Measurements from ENCODE around the gene PLPP1. TPM values are rescaled to one million over a fixed set of nuclear protein-coding genes. Genes with fewer than 3 reads are reported as not detected.

The PLPP1 gene
- total RNA-seq, 1 experiment from 2014 or later: 10.5 TPM

DNA sequence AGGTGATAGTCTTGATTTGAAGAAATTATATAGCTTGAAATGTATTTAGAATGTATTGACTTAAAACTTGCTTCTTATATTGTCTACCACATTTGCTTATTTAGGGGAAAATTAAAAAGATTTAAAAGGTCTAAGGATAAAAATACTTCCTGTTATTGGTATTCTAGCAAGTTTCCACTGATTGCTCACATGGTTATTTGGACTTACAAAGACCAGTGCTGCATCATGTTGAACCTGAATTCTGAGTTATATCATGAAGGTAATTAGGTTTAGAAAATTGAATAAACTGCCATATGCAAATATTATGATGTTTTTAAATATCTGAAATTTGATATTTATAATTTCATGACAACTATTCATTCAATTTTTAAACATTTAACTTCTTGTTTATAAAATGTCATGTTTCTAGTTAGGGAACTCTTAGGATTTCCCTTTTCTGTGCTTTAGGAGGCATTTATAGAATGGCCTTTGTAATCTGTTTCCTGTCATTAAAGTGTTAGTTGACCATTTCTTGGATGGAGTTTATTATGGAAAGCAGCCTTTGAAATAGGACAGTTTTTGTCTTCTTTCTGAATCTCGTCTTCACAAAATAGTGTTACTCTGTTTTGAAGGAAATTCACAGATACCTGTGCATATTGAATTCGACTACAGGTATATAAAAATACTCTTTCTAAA lies 141.1 kb downstream of the PLPP1 start:
- TF ChIP-seq JUND (IDR thresholded peaks at IDR 0.05): no peak
- no peak for TF ChIP-seq RAD21 (IDR thresholded peaks at IDR 0.05; ENCODE audit: low read depth)
- TF ChIP-seq CEBPB (IDR thresholded peaks at IDR 0.05; ENCODE audit: low read depth): no peak
- TF ChIP-seq YY1 (IDR thresholded peaks at IDR 0.05; ENCODE audit: extremely low read depth, insufficient replicate concordance, low read depth, low read length): no peak
- TF ChIP-seq, protein P1, sequence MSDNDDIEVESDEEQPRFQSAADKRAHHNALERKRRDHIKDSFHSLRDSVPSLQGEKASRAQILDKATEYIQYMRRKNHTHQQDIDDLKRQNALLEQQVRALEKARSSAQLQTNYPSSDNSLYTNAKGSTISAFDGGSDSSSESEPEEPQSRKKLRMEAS (IDR thresholded peaks at IDR 0.05): no peak
- TF ChIP-seq ZNF274 (IDR thresholded peaks at IDR 0.05; ENCODE audit: low read depth, low read length): no peak
- TF ChIP-seq EGR1 (IDR thresholded peaks at IDR 0.05; ENCODE audit: low read depth): no peak
- TF ChIP-seq, protein P2, sequence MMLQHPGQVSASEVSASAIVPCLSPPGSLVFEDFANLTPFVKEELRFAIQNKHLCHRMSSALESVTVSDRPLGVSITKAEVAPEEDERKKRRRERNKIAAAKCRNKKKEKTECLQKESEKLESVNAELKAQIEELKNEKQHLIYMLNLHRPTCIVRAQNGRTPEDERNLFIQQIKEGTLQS (IDR thresholded peaks at IDR 0.05): no peak
- no peak for TF ChIP-seq SIN3A (IDR thresholded peaks at IDR 0.05; ENCODE audit: low read depth)
- TF ChIP-seq, protein P3, sequence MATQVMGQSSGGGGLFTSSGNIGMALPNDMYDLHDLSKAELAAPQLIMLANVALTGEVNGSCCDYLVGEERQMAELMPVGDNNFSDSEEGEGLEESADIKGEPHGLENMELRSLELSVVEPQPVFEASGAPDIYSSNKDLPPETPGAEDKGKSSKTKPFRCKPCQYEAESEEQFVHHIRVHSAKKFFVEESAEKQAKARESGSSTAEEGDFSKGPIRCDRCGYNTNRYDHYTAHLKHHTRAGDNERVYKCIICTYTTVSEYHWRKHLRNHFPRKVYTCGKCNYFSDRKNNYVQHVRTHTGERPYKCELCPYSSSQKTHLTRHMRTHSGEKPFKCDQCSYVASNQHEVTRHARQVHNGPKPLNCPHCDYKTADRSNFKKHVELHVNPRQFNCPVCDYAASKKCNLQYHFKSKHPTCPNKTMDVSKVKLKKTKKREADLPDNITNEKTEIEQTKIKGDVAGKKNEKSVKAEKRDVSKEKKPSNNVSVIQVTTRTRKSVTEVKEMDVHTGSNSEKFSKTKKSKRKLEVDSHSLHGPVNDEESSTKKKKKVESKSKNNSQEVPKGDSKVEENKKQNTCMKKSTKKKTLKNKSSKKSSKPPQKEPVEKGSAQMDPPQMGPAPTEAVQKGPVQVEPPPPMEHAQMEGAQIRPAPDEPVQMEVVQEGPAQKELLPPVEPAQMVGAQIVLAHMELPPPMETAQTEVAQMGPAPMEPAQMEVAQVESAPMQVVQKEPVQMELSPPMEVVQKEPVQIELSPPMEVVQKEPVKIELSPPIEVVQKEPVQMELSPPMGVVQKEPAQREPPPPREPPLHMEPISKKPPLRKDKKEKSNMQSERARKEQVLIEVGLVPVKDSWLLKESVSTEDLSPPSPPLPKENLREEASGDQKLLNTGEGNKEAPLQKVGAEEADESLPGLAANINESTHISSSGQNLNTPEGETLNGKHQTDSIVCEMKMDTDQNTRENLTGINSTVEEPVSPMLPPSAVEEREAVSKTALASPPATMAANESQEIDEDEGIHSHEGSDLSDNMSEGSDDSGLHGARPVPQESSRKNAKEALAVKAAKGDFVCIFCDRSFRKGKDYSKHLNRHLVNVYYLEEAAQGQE (IDR thresholded peaks at IDR 0.05; ENCODE audit: low read depth): no peak
- TF ChIP-seq CBX3 (IDR thresholded peaks at IDR 0.05; ENCODE audit: low read depth): no peak
- TF ChIP-seq EZH2phosphoT487 (IDR thresholded peaks at IDR 0.05; ENCODE audit: borderline replicate concordance): no peak
- TF ChIP-seq, protein P4, sequence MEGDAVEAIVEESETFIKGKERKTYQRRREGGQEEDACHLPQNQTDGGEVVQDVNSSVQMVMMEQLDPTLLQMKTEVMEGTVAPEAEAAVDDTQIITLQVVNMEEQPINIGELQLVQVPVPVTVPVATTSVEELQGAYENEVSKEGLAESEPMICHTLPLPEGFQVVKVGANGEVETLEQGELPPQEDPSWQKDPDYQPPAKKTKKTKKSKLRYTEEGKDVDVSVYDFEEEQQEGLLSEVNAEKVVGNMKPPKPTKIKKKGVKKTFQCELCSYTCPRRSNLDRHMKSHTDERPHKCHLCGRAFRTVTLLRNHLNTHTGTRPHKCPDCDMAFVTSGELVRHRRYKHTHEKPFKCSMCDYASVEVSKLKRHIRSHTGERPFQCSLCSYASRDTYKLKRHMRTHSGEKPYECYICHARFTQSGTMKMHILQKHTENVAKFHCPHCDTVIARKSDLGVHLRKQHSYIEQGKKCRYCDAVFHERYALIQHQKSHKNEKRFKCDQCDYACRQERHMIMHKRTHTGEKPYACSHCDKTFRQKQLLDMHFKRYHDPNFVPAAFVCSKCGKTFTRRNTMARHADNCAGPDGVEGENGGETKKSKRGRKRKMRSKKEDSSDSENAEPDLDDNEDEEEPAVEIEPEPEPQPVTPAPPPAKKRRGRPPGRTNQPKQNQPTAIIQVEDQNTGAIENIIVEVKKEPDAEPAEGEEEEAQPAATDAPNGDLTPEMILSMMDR (IDR thresholded peaks at IDR 0.05 in 2 of 3, conservative IDR thresholded peaks at IDR 0.05 in 1 of 3; ENCODE audit: borderline replicate concordance in 1 of 3, insufficient read depth in 1 of 3, low read depth in 2 of 3, low read length in 2 of 3): no peak
- TF ChIP-seq FOSL1 (IDR thresholded peaks at IDR 0.05; ENCODE audit: low read depth): no peak
- no peak for TF ChIP-seq SP1 (IDR thresholded peaks at IDR 0.05; ENCODE audit: low read depth)
- TF ChIP-seq, protein P5, sequence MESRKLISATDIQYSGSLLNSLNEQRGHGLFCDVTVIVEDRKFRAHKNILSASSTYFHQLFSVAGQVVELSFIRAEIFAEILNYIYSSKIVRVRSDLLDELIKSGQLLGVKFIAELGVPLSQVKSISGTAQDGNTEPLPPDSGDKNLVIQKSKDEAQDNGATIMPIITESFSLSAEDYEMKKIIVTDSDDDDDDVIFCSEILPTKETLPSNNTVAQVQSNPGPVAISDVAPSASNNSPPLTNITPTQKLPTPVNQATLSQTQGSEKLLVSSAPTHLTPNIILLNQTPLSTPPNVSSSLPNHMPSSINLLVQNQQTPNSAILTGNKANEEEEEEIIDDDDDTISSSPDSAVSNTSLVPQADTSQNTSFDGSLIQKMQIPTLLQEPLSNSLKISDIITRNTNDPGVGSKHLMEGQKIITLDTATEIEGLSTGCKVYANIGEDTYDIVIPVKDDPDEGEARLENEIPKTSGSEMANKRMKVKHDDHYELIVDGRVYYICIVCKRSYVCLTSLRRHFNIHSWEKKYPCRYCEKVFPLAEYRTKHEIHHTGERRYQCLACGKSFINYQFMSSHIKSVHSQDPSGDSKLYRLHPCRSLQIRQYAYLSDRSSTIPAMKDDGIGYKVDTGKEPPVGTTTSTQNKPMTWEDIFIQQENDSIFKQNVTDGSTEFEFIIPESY (IDR thresholded peaks at IDR 0.05; ENCODE audit: extremely low read depth, insufficient replicate concordance, low read length): no peak
- no peak for TF ChIP-seq POLR2A (IDR thresholded peaks at IDR 0.05; ENCODE audit: borderline replicate concordance, extremely low read depth, insufficient read depth, insufficient read length)
- no peak for TF ChIP-seq SRF (IDR thresholded peaks at IDR 0.05; ENCODE audit: low read depth)
- TF ChIP-seq EZH2 (IDR thresholded peaks at IDR 0.05): no peak
- no peaks in the 10 kb centered on the region for H3K27me3 ChIP-seq (ENCODE audit: insufficient read depth, low read length)
- H3K4me2 ChIP-seq (ENCODE audit: low read length): no peak overlapping the region
- H4K20me1 ChIP-seq (ENCODE audit: insufficient read depth): no peaks in the 10 kb centered on the region
- DNase-seq (ENCODE audit: low read depth, low spot score) (no peak), ATAC-seq (no peak)
- no peak overlapping the region for H3K27ac ChIP-seq (ENCODE audit: low read depth, low read length)
- no peak overlapping the region for H2AFZ ChIP-seq (ENCODE audit: low read depth, low read length, poor library complexity, severe bottlenecking)
- POLR2A ChIA-PET: interaction anchor here (1.4 kb wide), 1 partner anchor 11 kb away, joined by 3 read pairs; no protein-coding TSS in a partner anchor
- no peaks in the 10 kb centered on the region for H3K79me2 ChIP-seq (ENCODE audit: insufficient read depth, low read length)
- RAD21 ChIA-PET (ENCODE audit: low non-redundant PET in 1 of 2, low total read pairs in 2 of 2, uncharacterized antibody in 2 of 2, unreplicated experiment in 2 of 2): no interaction called here
- CTCF ChIA-PET: no interaction called here
- intact Hi-C loops (cut with micrococcal nuclease): no loop called here
- H3K36me3 ChIP-seq (ENCODE audit: control insufficient read depth in 1 of 2, insufficient read depth in 2 of 2, low read length in 2 of 2): peaks cover 7 to 8% of the 10 kb centered on the region in 2 experiments; a peak in 3 of 4 replicates
- no peak overlapping the region for H3K4me3 ChIP-seq (replicated peaks in 1 of 2; ENCODE audit: low read depth in 1 of 2, low read length in 2 of 2)
- no TSS peak for BruUV-seq (replicated peaks)
- H3K9ac ChIP-seq (ENCODE audit: low read length): no peak overlapping the region
- no peaks in the 10 kb centered on the region for H3K9me2 ChIP-seq (ENCODE audit: insufficient read depth)
- no peaks in the 10 kb centered on the region for H3K9me3 ChIP-seq (ENCODE audit: control insufficient read depth in 1 of 2, insufficient read depth in 1 of 2, low read depth in 1 of 2, low read length in 2 of 2)
- no peaks in the 10 kb centered on the region for H3K4me1 ChIP-seq (ENCODE audit: control insufficient read depth in 1 of 2, insufficient read depth in 2 of 2, low read length in 2 of 2)

All from HCT116 (cell line).